Activated T-helper 2 cell treated with anti-CD3 and anti-CD28 coated beads, Interferon-gamma antibody, Interleukin-2, Interleukin-4, amounts not matched to agents 10 μg/mL and 5 μg/mL and 100 μg/mL, durations not matched to agents 14 hours and 24 hours and 36 hours (primary cell): Measurements from ENCODE around the gene LRTM2. TPM values are rescaled to one million over a fixed set of nuclear protein-coding genes. Genes with fewer than 3 reads are reported as not detected.

ENCODE experiments used
- DNase-seq: peaks from one replicate; pipeline ENCODE4 v3.0.0; 2021; ENCODE audit warnings: low spot score
- H3K27ac Mint-ChIP-seq: one replicate; pipeline ENCODE4 v1.8.0; 2021; ENCODE audit warnings: mixed read lengths
- H3K27me3 Mint-ChIP-seq: one replicate; pipeline ENCODE4 v1.8.0; 2021; ENCODE audit warnings: low read depth, mixed read lengths
- H3K36me3 Mint-ChIP-seq: one replicate; pipeline ENCODE4 v1.8.0; 2021; ENCODE audit warnings: low read depth, mixed read lengths
- H3K4me1 Mint-ChIP-seq: one replicate; pipeline ENCODE4 v1.8.0; 2021; ENCODE audit warnings: low read depth, mixed read lengths
- H3K4me3 Mint-ChIP-seq: one replicate; pipeline ENCODE4 v1.8.0; 2021; ENCODE audit warnings: low read depth, mild to moderate bottlenecking, moderate library complexity, mixed read lengths
- H3K9me3 Mint-ChIP-seq: one replicate; pipeline ENCODE4 v1.8.0; 2021; ENCODE audit warnings: mixed read lengths
- intact Hi-C: fragments of 100-400 bp; cut with micrococcal nuclease; formaldehyde crosslinking; loops from one replicate; pipeline ENCODE4 v1.15.1; 2023
- total RNA-seq: library from RNA; stranded (reverse); gene quantifications from 2 replicates; pipeline ENCODE4 v1.2.3, GENCODE V29; 2022

Gene LRTM2
- total RNA-seq, 1 donor from 2014 or later, result 0.07 TPM

- Mint-ChIP-seq H3K9me3 (no peaks in the 10 kb centered on the region), H3K27ac (no peak overlapping the region), H3K36me3 (no peaks in the 10 kb centered on the region), H3K27me3 (peaks cover 22% of the 10 kb centered on the region), H3K4me1 (no peaks in the 10 kb centered on the region), H3K4me3 (no peak overlapping the region)
- intact Hi-C loops, result no loop called here
- DNase-seq, result no peak
Observed at GRCh38 chr12:1863823-1864222, 43.5 kb downstream of the LRTM2 start.

DNA sequence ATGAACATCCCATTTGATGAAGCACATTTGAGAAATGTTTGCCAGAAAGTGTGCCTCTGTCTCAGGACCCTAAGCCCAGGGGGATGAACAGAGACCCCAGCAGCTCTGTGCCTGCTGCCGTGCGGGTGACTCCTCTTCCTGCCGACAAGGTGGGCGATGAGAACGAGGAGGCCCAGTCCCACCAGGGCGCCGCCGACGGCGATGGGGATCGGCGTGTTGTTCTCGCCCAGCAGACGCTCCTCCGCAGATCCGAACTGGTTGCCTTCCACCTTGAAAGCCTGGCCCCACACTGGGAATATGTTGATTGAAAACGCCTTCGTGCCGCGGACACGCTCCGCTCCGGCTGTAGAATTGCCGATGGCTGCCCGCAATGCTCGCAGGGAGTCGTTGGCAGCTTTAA is 44.1 kb downstream of the LRTM2 start:
- Mint-ChIP-seq H3K27ac (no peak overlapping the region), H3K9me3 (no peaks in the 10 kb centered on the region), H3K27me3 (peaks cover 22% of the 10 kb centered on the region), H3K4me1 (no peaks in the 10 kb centered on the region), H3K4me3 (no peak overlapping the region), H3K36me3 (no peaks in the 10 kb centered on the region)
- no peak for DNase-seq
- intact Hi-C loops, result no loop called here

- Mint-ChIP-seq H3K4me3 (no peak overlapping the region), H3K9me3 (no peaks in the 10 kb centered on the region), H3K36me3 (no peaks in the 10 kb centered on the region), H3K27ac (no peak overlapping the region), H3K27me3 (peaks cover 22% of the 10 kb centered on the region), H3K4me1 (no peaks in the 10 kb centered on the region)
- intact Hi-C loops, result no loop called here
- DNase-seq, result no peak
Observed at GRCh38 chr12:1864867-1865266, 44.5 kb downstream of the LRTM2 start.

GRCh38 chr12:1865284-1865866 is 45.0 kb downstream of the LRTM2 start:
- intact Hi-C loops, result no loop called here
- Mint-ChIP-seq H3K36me3 (no peaks in the 10 kb centered on the region), H3K4me3 (no peak overlapping the region), H3K27ac (no peak overlapping the region), H3K9me3 (no peaks in the 10 kb centered on the region), H3K27me3 (peaks cover 22% of the 10 kb centered on the region), H3K4me1 (no peaks in the 10 kb centered on the region)
- DNase-seq, result no peak

DNA sequence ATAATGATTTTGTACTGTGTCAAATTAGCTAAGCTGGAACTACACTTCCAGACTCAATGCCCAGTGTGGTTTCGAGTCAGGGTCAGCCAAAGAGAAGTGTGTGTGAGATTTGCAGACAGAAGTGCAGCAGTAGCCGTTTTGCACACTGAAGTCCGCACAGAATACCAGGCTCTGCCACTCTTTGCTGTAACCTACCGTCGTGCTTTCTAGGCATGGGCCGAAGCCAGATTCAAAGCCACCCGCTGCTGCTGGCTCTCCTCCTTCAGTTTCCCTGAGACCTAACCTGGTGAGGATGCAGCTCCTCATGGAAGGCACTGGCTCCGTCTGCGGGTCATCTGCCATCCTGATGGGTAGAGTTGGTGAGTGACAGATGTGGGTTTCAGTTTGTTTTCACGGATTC is 48.8 kb downstream of the LRTM2 start:
- H3K36me3 Mint-ChIP-seq, result no peaks in the 10 kb centered on the region
- no peak overlapping the region for H3K27ac Mint-ChIP-seq
- peaks cover 9% of the 10 kb centered on the region for H3K9me3 Mint-ChIP-seq
- no peak overlapping the region for H3K4me3 Mint-ChIP-seq
- DNase-seq, result no peak
- intact Hi-C loops, result no loop called here
- peaks cover 17% of the 10 kb centered on the region for H3K27me3 Mint-ChIP-seq
- no peaks in the 10 kb centered on the region for H3K4me1 Mint-ChIP-seq

DNA sequence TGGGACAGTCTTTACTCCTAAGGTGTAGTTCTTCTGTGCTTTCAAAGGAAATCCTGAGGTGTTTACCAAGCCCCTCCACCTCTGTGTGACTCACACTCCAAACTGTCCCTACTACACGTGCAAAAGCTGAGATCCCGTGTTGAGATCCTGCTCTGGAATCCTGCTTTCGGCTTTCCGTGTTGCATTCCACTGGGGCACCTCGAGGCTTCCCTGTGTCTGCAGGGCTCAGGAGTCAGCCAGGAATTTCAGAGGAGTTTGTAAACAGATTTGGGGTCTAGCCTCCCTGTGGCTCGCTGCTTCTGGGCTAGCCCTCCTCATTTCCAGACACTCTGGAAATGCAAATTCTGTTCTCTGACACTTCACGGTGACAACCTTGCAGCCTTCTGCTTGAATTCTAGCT is 49.7 kb downstream of the LRTM2 start:
- DNase-seq, result no peak
- peaks cover 16% of the 10 kb centered on the region for H3K27me3 Mint-ChIP-seq
- no peaks in the 10 kb centered on the region for H3K36me3 Mint-ChIP-seq
- peaks cover 9% of the 10 kb centered on the region for H3K9me3 Mint-ChIP-seq
- intact Hi-C loops, result no loop called here
- no peak overlapping the region for H3K4me3 Mint-ChIP-seq
- H3K4me1 Mint-ChIP-seq, result no peaks in the 10 kb centered on the region
- H3K27ac Mint-ChIP-seq, result no peak overlapping the region

DNA sequence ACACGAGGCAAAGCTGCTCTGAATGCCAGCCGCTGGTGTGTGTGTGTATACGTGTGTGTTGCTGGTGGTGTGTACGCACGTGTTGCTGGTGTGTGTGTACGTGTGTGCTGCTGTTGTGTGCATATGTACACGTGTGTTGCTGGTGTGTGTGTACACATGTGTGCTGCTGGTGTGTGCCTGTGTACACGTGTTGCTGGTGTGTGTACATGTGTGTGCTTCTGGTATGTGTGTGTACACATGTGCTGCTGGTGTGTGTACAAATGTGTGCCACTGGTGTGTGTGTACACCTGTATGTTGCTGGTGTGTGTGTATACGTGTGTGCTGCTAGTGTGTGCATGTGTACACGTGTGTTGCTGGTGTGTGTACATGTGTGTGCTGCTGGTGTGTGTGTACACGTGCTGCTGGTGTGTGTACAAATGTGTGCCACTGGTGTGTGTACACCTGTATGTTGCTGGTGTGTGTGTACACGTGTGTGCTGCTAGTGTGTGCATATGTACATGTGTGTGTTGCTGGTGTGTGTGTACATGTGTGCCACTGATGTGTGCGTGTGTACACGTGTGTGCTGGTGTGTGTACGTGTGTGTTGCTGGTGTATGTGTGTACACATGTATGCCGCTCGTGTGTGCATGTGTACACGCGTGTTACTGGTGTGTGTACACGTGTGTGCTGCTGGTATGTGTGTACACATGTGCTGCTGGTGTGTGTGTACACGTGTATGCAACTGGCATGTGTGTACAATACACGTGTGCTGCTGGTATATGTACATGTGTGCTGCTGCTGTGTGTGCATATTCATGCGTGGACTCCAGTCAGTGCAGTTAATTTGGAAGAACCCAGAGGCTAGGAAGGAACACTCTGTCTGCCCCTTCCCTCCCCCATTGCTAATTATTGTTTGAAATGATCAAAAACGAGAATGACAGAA is 50.9 kb downstream of the LRTM2 start:
- no peaks in the 10 kb centered on the region for H3K36me3 Mint-ChIP-seq
- H3K27ac Mint-ChIP-seq, result no peak overlapping the region
- peaks cover 12% of the 10 kb centered on the region for H3K27me3 Mint-ChIP-seq

GRCh38 chr12:1872001-1872400 is 51.6 kb downstream of the LRTM2 start:
- no peaks in the 10 kb centered on the region for H3K36me3 Mint-ChIP-seq

More for the DNA sequence above, 50.9 kb downstream of the LRTM2 start:
- no peaks in the 10 kb centered on the region for H3K4me1 Mint-ChIP-seq
- no peak overlapping the region for H3K4me3 Mint-ChIP-seq
- peaks cover 9% of the 10 kb centered on the region for H3K9me3 Mint-ChIP-seq
- intact Hi-C loops, result no loop called here
- DNase-seq, result no peak

DNA sequence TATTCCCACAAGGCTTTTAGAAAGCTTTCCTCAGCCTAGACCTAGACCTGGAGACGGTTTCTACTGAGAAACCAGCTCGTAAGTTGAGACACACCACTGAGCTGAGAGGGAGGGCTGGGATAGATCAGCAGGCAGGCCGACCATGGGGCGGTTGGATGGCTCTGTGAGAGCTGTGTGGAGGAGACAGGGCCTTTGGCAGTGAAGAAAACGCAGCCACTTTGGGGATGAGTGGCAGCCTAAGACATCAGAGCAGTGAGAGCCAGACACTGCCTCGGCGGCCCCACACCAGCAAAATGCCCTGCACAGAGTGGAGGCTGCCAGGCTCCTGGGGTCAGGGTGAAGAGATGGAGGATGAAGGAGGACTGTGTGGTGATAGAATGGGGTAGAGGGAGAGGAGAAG is 52.1 kb downstream of the LRTM2 start:
- intact Hi-C loops, result no loop called here
- DNase-seq, result no peak
- peaks cover 8% of the 10 kb centered on the region for H3K27me3 Mint-ChIP-seq
- H3K4me3 Mint-ChIP-seq, result no peak overlapping the region
- H3K9me3 Mint-ChIP-seq, result peaks cover 9% of the 10 kb centered on the region
- no peaks in the 10 kb centered on the region for H3K4me1 Mint-ChIP-seq
- no peak overlapping the region for H3K27ac Mint-ChIP-seq
- H3K36me3 Mint-ChIP-seq, result no peaks in the 10 kb centered on the region

More at GRCh38 chr12:1872001-1872400, 51.6 kb downstream of the LRTM2 start:
- DNase-seq, result no peak
- H3K27me3 Mint-ChIP-seq, result peaks cover 12% of the 10 kb centered on the region
- peaks cover 9% of the 10 kb centered on the region for H3K9me3 Mint-ChIP-seq
- no peak overlapping the region for H3K4me3 Mint-ChIP-seq
- no peak overlapping the region for H3K27ac Mint-ChIP-seq
- intact Hi-C loops, result no loop called here
- no peaks in the 10 kb centered on the region for H3K4me1 Mint-ChIP-seq

GRCh38 chr12:1873531-1874510 is 53.5 kb downstream of the LRTM2 start:
- H3K4me3 Mint-ChIP-seq, result no peak overlapping the region
- no peak overlapping the region for H3K27ac Mint-ChIP-seq
- intact Hi-C loops, result no loop called here
- H3K36me3 Mint-ChIP-seq, result no peaks in the 10 kb centered on the region
- H3K4me1 Mint-ChIP-seq, result no peaks in the 10 kb centered on the region
- H3K9me3 Mint-ChIP-seq, result peaks cover 9% of the 10 kb centered on the region
- DNase-seq, result no peak
- H3K27me3 Mint-ChIP-seq, result peaks cover 4% of the 10 kb centered on the region

- no peaks in the 10 kb centered on the region for H3K4me1 Mint-ChIP-seq
- H3K27ac Mint-ChIP-seq, result no peak overlapping the region
- H3K9me3 Mint-ChIP-seq, result peaks cover 9% of the 10 kb centered on the region
- H3K36me3 Mint-ChIP-seq, result no peaks in the 10 kb centered on the region
- H3K4me3 Mint-ChIP-seq, result no peak overlapping the region
- intact Hi-C loops, result no loop called here
- H3K27me3 Mint-ChIP-seq, result peaks cover 4% of the 10 kb centered on the region
- DNase-seq, result no peak
Observed at GRCh38 chr12:1875608-1876007, 55.2 kb downstream of the LRTM2 start.

- intact Hi-C loops, result no loop called here
- no peaks in the 10 kb centered on the region for H3K36me3 Mint-ChIP-seq
- H3K27me3 Mint-ChIP-seq, result peaks cover 4% of the 10 kb centered on the region
- no peak overlapping the region for H3K27ac Mint-ChIP-seq
- peaks cover 8% of the 10 kb centered on the region for H3K9me3 Mint-ChIP-seq
- no peaks in the 10 kb centered on the region for H3K4me1 Mint-ChIP-seq
- no peak overlapping the region for H3K4me3 Mint-ChIP-seq
- no peak for DNase-seq
Observed at GRCh38 chr12:1876086-1876485, 55.7 kb downstream of the LRTM2 start.
